Measurements from ENCODE around the gene AEBP2.

DNA sequence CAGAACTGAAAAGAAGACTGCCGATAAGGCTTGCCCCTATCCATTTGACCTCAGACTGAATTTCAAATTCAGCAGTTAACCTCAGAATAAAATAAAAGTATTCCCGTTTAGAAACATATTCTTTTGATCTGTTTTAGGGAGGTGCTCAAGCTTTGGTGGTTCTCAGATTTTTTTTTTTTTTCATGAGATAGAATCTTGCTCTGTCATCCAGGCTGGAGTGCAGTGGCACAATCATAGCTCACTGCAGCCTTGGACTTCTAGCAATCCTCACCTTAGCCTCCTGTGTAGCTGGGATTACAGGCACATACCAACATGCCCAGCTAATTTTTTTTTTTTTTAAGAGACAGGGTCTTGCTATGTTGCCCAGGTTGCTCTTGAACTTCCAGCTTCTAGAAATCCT is 15.5 kb downstream of the AEBP2 start:
- TF ChIP-seq, protein P1, sequence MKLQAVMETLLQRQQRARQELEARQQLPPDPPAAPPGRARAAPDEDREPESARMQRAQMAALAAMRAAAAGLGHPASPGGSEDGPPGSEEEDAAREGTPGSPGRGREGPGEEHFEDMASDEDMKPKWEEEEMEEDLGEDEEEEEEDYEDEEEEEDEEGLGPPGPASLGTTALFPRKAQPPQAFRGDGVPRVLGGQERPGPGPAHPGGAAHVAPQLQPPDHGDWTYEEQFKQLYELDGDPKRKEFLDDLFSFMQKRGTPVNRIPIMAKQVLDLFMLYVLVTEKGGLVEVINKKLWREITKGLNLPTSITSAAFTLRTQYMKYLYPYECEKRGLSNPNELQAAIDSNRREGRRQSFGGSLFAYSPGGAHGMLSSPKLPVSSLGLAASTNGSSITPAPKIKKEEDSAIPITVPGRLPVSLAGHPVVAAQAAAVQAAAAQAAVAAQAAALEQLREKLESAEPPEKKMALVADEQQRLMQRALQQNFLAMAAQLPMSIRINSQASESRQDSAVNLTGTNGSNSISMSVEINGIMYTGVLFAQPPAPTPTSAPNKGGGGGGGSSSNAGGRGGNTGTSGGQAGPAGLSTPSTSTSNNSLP (IDR thresholded peaks at IDR 0.05; ENCODE audit: borderline replicate concordance, low read depth, low read length): no peak
- TF ChIP-seq ZFX (CRISPR knock-in tag; IDR thresholded peaks at IDR 0.05) (no peak), BCL6 (CRISPR knock-in tag; IDR thresholded peaks at IDR 0.05) (no peak), RFX5 (IDR thresholded peaks at IDR 0.05; ENCODE audit: low read depth, low read length) (no peak), ZNF175 (CRISPR knock-in tag; IDR thresholded peaks at IDR 0.05; ENCODE audit: low read depth) (no peak), SIN3A (IDR thresholded peaks at IDR 0.05; ENCODE audit: borderline replicate concordance in 2 of 2, control insufficient read depth in 1 of 2, low read depth in 2 of 2, low read length in 2 of 2) (no peak), ZNF24 (IDR thresholded peaks at IDR 0.05) (no peak)
- TF ChIP-seq, protein P2, sequence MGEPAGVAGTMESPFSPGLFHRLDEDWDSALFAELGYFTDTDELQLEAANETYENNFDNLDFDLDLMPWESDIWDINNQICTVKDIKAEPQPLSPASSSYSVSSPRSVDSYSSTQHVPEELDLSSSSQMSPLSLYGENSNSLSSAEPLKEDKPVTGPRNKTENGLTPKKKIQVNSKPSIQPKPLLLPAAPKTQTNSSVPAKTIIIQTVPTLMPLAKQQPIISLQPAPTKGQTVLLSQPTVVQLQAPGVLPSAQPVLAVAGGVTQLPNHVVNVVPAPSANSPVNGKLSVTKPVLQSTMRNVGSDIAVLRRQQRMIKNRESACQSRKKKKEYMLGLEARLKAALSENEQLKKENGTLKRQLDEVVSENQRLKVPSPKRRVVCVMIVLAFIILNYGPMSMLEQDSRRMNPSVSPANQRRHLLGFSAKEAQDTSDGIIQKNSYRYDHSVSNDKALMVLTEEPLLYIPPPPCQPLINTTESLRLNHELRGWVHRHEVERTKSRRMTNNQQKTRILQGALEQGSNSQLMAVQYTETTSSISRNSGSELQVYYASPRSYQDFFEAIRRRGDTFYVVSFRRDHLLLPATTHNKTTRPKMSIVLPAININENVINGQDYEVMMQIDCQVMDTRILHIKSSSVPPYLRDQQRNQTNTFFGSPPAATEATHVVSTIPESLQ (CRISPR knock-in tag; IDR thresholded peaks at IDR 0.05): no peak

Measured in K562 (cell line).